Frontal cortex (tissue), 1 donor: ENCODE measurements around the gene ZNF548. TPM values are rescaled to one million over a fixed set of nuclear protein-coding genes. Genes with fewer than 3 reads are reported as not detected.

ENCODE experiments used
- total RNA-seq: library from RNA; depleted of rRNA; stranded (reverse); fragments of >200 nt; gene quantifications from one replicate; pipeline ENCODE4 v1.2.3, GENCODE V29; 2014

Gene ZNF548
- total RNA-seq, 1 donor from 2014 or later = 45.7 TPM

Other genes starting within 250 kb of the ZNF548 start
- not detected for gene ZIM3, start 244.7 kb upstream of the ZNF548 start, total RNA-seq
- not detected for gene DUXA, start 222.4 kb upstream of the ZNF548 start, total RNA-seq
- 23.6 TPM for gene ZNF264, start 198.4 kb upstream of the ZNF548 start, total RNA-seq
- 1.2 TPM for gene AURKC, start 158.8 kb upstream of the ZNF548 start, total RNA-seq
- gene ZNF805, start 149.2 kb upstream of the ZNF548 start, total RNA-seq = 28.9 TPM
- 126 TPM for gene ZNF460, start 109.4 kb upstream of the ZNF548 start, total RNA-seq
- gene ZNF543, start 69.4 kb upstream of the ZNF548 start, total RNA-seq = 34.2 TPM
- gene ZNF304, start 38.6 kb upstream of the ZNF548 start, total RNA-seq = 26.5 TPM
- gene TRAPPC2B, start 26.3 kb upstream of the ZNF548 start, total RNA-seq = 36.7 TPM
- gene ZNF547, start 26.3 kb upstream of the ZNF548 start, total RNA-seq = 13.5 TPM
- gene ZNF17, start 21.3 kb downstream of the ZNF548 start, total RNA-seq = 27.7 TPM
- gene ZNF749, start 45.5 kb downstream of the ZNF548 start, total RNA-seq = 37.9 TPM
- 4.9 TPM for gene VN1R1, start 67.3 kb downstream of the ZNF548 start, total RNA-seq
- gene ZNF772, start 87.7 kb downstream of the ZNF548 start, total RNA-seq = 66.0 TPM
- 31.0 TPM for gene ZNF419, start 97.9 kb downstream of the ZNF548 start, total RNA-seq
- 16.7 TPM for gene ZNF773, start 110.1 kb downstream of the ZNF548 start, total RNA-seq
- 20.0 TPM for gene ZNF549, start 137.5 kb downstream of the ZNF548 start, total RNA-seq
- gene ZNF550, start 170.0 kb downstream of the ZNF548 start, total RNA-seq = 11.4 TPM
- gene ZNF416, start 189.1 kb downstream of the ZNF548 start, total RNA-seq = 12.2 TPM
- gene ZIK1, start 194.3 kb downstream of the ZNF548 start, total RNA-seq = 29.8 TPM
- gene ZNF530, start 210.0 kb downstream of the ZNF548 start, total RNA-seq = 3.7 TPM
- gene ZNF134, start 224.4 kb downstream of the ZNF548 start, total RNA-seq = 37.5 TPM
- 27.3 TPM for gene ZNF211, start 243.3 kb downstream of the ZNF548 start, total RNA-seq